Endothelial cell of umbilical vein (primary cell): ENCODE measurements around the gene CARD14.

Experiments
- CTCF ChIP-seq, 2 donors: IDR thresholded peaks; 1 replicate in 1 of 2; 2 replicates in 1 of 2; pipeline ENCODE4 v1.5.1; 2011; ENCODE audit warnings: low read length in 2 of 2, mild to moderate bottlenecking in 2 of 2, moderate library complexity in 2 of 2, control low read depth in 1 of 2, inconsistent platforms in 1 of 2, low read depth in 1 of 2; ENCODE audit not compliant: insufficient read depth in 1 of 2; ENCODE audit errors: extremely low read depth in 1 of 2
- EZH2 ChIP-seq: IDR thresholded peaks from 2 replicates; pipeline ENCODE4 v1.6.1; 2012; ENCODE audit warnings: borderline replicate concordance, low read depth, mild to moderate bottlenecking, moderate library complexity, low read length, inconsistent platforms; ENCODE audit not compliant: severe bottlenecking
- GATA2 ChIP-seq: IDR thresholded peaks from 2 replicates; pipeline ENCODE4 v1.7.0; 2011; ENCODE audit warnings: low read depth, mild to moderate bottlenecking, moderate library complexity, mixed read lengths, low read length; ENCODE audit not compliant: insufficient read length, insufficient read depth

DNA sequence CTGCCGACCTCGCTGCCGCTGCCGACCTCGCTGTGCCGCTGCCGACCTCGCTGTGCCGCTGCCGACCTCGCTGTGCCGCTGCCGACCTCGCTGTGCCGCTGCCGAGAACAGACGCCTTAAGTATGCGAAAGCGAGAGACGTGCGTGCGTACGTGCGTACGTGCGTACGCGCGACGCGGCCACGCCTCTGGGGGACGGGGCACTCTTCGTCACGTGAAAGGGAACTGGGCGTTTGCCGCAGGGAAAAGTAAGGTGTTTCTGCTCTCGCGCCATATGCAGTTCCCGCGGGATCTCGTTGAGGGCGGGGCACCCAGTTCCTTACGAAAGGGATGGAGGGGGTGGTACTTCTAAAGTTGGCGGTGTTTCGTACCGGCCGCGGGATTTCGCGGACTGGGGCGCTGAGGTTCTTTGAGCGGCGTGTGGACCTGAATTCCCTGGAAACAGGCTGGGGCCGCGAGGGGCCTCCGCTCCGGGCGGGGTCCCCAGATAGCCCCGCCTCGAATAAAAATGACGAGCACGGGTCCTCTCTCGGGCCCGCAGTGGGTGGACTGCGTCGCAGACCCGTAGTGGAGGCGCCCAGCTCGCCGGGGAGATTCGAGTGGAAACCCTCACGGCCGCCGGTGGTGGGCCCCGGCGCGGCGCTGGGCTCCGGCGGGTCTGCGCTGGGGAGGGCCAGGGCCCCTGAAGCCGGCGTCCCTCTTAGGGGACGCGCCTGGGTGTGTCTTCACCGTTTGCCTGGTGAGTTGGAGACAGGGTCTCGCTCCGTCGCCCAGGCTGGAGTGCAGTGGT, 22.6 kb upstream of the CARD14 start, which contains the start of gene EIF4A3:
- TF ChIP-seq EZH2 (no peak), CTCF (IDR thresholded peaks at IDR 0.05; ENCODE audit: extremely low read depth in 1 of 2, insufficient read depth in 1 of 2, low read depth in 1 of 2, low read length in 2 of 2) (no peak), GATA2 (no peak)
